ENCODE results near the gene CCDC83. TPM values are rescaled to one million over a fixed set of nuclear protein-coding genes. Genes with fewer than 3 reads are reported as not detected.

Gene CCDC83
- total RNA-seq, 1 experiment from 2014 or later = not detected

DNA sequence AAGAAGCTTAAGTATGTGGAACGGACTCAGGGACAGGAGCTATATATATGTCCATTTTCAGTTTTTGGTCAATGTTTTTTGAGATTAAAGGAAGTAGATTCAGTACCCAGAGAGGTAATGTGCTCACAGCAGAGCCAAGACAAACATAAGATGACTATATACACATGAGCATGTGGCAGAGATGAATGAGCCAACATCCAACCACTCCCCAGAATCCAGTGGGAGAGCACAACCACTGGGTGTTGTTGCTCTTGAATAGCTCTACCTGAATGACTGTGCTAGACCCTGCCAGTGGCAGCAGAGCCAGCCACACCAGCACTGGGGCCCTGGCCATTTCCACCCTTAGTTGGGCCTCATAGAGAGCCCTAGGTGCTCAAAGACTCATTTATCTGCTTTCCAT is 33.5 kb upstream of the CCDC83 start:
- POLR2A ChIA-PET = no interaction called here

DNA sequence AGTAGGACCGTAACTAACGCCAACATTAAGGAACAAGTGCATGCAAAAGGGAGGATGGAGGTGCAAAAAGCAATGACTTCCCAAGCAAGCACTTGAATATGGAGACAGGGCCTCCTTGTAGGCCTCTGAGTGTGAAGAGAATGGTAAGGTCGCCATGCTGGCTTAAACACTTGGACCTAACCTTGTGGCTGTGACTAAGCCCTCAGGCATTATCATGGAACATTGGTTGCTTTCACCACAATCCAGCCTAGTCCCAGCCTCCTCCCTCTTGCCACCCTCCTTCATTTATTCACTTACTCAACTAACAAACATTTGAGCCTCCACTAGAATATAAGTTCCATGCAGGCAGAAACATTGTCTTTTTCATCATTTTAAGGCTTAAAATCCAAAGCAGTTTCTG is 32.4 kb upstream of the CCDC83 start:
- no peak overlapping the region for H3K27ac Mint-ChIP-seq (ENCODE audit: unreplicated experiment)
- ChIA-PET CTCF (interaction anchor here (1.1 kb wide), 1 partner anchor 13 kb away, joined by 3 read pairs; no protein-coding TSS in a partner anchor), POLR2A (no interaction called here)
- Histone ChIP-seq H3K36me3 (ENCODE audit: control insufficient read depth, insufficient read depth, low read length) (no peaks in the 10 kb centered on the region), H3K27me3 (replicated peaks; ENCODE audit: control insufficient read depth, insufficient read depth, low read length) (no peaks in the 10 kb centered on the region), H3K4me3 (ENCODE audit: low read depth, low read length) (no peak overlapping the region), H3K4me1 (peaks cover 24% of the 10 kb centered on the region), H3K9me3 (no peaks in the 10 kb centered on the region)
- no peak overlapping the region for H3K4me3 Mint-ChIP-seq (ENCODE audit: unreplicated experiment)
- no peaks in the 10 kb centered on the region for H3K27me3 Mint-ChIP-seq (ENCODE audit: insufficient read depth, unreplicated experiment)
- H3K36me3 Mint-ChIP-seq (ENCODE audit: insufficient read depth, unreplicated experiment) = no peaks in the 10 kb centered on the region
- no TSS peak for BruUV-seq (replicated peaks)
- H3K4me1 Mint-ChIP-seq (ENCODE audit: low read depth, unreplicated experiment) = peaks cover 30% of the 10 kb centered on the region
- intact Hi-C loops (cut with micrococcal nuclease; ENCODE audit: unreplicated experiment) = no loop called here
- DNase-seq = no peak
- TF ChIP-seq, protein P1, sequence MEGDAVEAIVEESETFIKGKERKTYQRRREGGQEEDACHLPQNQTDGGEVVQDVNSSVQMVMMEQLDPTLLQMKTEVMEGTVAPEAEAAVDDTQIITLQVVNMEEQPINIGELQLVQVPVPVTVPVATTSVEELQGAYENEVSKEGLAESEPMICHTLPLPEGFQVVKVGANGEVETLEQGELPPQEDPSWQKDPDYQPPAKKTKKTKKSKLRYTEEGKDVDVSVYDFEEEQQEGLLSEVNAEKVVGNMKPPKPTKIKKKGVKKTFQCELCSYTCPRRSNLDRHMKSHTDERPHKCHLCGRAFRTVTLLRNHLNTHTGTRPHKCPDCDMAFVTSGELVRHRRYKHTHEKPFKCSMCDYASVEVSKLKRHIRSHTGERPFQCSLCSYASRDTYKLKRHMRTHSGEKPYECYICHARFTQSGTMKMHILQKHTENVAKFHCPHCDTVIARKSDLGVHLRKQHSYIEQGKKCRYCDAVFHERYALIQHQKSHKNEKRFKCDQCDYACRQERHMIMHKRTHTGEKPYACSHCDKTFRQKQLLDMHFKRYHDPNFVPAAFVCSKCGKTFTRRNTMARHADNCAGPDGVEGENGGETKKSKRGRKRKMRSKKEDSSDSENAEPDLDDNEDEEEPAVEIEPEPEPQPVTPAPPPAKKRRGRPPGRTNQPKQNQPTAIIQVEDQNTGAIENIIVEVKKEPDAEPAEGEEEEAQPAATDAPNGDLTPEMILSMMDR (IDR thresholded peaks at IDR 0.05; ENCODE audit: insufficient read depth in 1 of 2, low read depth in 1 of 2, low read length in 1 of 2, severe bottlenecking in 1 of 2, unreplicated experiment in 1 of 2) = no peak
- no peaks in the 10 kb centered on the region for H3K9me3 Mint-ChIP-seq (ENCODE audit: unreplicated experiment)

More for the DNA sequence above, 33.5 kb upstream of the CCDC83 start:
- DNase-seq = no peak
- H3K4me3 ChIP-seq (ENCODE audit: low read depth, low read length) = no peak overlapping the region
- TF ChIP-seq, protein P1 (IDR thresholded peaks at IDR 0.05; ENCODE audit: insufficient read depth in 1 of 2, low read depth in 1 of 2, low read length in 1 of 2, severe bottlenecking in 1 of 2, unreplicated experiment in 1 of 2) = no peak
- H3K4me1 Mint-ChIP-seq (ENCODE audit: low read depth, unreplicated experiment) = peaks cover 22% of the 10 kb centered on the region
- no peaks in the 10 kb centered on the region for H3K27me3 Mint-ChIP-seq (ENCODE audit: insufficient read depth, unreplicated experiment)
- CTCF ChIA-PET = interaction anchor here (0.8 to 1.1 kb wide), 3 partner anchors 12 to 33 kb away, joined by 3 to 4 read pairs (median 3); partner anchors contain the start of gene CCDC83
- H3K27ac Mint-ChIP-seq (ENCODE audit: unreplicated experiment) = no peak overlapping the region
- H3K4me3 Mint-ChIP-seq (ENCODE audit: unreplicated experiment) = no peak overlapping the region
- H3K9me3 ChIP-seq = no peaks in the 10 kb centered on the region
- BruUV-seq (replicated peaks) = no TSS peak
- intact Hi-C loops (cut with micrococcal nuclease; ENCODE audit: unreplicated experiment) = no loop called here
- no peaks in the 10 kb centered on the region for H3K9me3 Mint-ChIP-seq (ENCODE audit: unreplicated experiment)
- no peaks in the 10 kb centered on the region for H3K36me3 ChIP-seq (ENCODE audit: control insufficient read depth, insufficient read depth, low read length)
- peaks cover 12% of the 10 kb centered on the region for H3K4me1 ChIP-seq
- no peaks in the 10 kb centered on the region for H3K27me3 ChIP-seq (replicated peaks; ENCODE audit: control insufficient read depth, insufficient read depth, low read length)
- no peaks in the 10 kb centered on the region for H3K36me3 Mint-ChIP-seq (ENCODE audit: insufficient read depth, unreplicated experiment)

DNA sequence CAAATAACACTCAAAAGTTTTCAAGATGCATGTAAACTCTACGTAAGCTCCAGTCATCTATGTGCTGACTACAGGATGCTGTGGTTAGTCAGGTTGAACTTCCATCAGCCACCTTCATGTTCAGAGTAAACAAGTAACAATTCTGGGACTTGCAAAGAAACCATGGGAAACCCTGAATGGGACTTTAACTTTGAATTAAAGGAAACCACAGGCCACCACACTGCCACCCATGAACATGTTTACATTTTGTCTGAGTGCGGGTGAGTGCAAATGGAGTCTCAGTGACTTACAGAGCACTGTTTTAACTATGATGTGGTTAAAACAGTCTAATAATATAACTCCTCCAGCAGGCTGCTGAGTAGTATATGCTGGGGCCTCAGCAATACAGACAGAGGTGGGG is 31.4 kb upstream of the CCDC83 start:
- Mint-ChIP-seq H3K27ac (ENCODE audit: unreplicated experiment) (no peak overlapping the region), H3K4me1 (ENCODE audit: low read depth, unreplicated experiment) (peaks cover 31% of the 10 kb centered on the region), H3K9me3 (ENCODE audit: unreplicated experiment) (no peaks in the 10 kb centered on the region), H3K4me3 (ENCODE audit: unreplicated experiment) (no peak overlapping the region), H3K36me3 (ENCODE audit: insufficient read depth, unreplicated experiment) (no peaks in the 10 kb centered on the region), H3K27me3 (ENCODE audit: insufficient read depth, unreplicated experiment) (no peaks in the 10 kb centered on the region)
- Histone ChIP-seq H3K4me3 (ENCODE audit: low read depth, low read length) (no peak overlapping the region), H3K4me1 (peaks cover 34% of the 10 kb centered on the region), H3K9me3 (no peaks in the 10 kb centered on the region), H3K27me3 (replicated peaks; ENCODE audit: control insufficient read depth, insufficient read depth, low read length) (no peaks in the 10 kb centered on the region), H3K36me3 (ENCODE audit: control insufficient read depth, insufficient read depth, low read length) (no peaks in the 10 kb centered on the region)
- DNase-seq = no peak
- ChIA-PET CTCF (interaction anchor here (1.0 kb wide), 1 partner anchor 14 kb away, joined by 3 read pairs; no protein-coding TSS in a partner anchor), POLR2A (no interaction called here)
- BruUV-seq (replicated peaks) = no TSS peak
- TF ChIP-seq, protein P1 (IDR thresholded peaks at IDR 0.05; ENCODE audit: insufficient read depth in 1 of 2, low read depth in 1 of 2, low read length in 1 of 2, severe bottlenecking in 1 of 2, unreplicated experiment in 1 of 2) = no peak
- intact Hi-C loops (cut with micrococcal nuclease; ENCODE audit: unreplicated experiment) = no loop called here

Measured in Caco-2 (cell line).